Measurements from ENCODE around the gene ELOVL2.

ELOVL2 gene

DNA sequence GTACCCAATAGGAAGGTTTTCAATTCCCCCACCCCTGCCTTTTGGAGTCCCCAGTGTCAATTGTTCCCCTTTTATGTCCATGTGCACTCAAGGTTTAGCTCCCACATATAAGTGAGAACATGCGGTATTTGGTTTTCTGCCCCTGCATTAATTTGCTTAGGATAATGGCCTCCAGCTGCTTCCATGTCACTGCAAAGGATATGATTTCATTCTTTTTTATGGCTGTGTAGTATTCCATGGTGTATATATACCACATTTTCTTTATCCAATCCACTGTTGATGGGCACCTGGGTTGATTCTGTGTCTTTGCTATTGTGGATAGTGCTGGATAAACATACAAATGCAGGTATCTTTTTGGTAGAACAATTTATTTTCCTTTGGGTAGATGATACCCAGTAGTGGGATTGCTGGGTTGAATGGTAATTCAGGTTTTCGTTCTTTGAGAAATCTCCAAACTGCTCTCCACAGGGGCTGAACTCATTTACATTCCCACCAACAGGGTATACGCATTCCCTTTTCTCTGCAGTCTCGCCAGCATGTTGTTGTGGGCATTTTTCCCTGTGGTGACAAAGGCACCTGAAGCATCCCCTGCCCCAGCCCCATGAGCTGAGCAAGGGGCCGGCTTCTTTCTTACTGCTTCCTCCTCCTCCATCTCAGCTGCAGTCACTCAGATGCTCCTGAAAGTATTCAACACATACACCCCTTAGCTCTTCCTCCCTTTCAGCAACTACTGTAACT is 66.7 kb downstream of the ELOVL2 start:
- no peak for DNase-seq

DNA sequence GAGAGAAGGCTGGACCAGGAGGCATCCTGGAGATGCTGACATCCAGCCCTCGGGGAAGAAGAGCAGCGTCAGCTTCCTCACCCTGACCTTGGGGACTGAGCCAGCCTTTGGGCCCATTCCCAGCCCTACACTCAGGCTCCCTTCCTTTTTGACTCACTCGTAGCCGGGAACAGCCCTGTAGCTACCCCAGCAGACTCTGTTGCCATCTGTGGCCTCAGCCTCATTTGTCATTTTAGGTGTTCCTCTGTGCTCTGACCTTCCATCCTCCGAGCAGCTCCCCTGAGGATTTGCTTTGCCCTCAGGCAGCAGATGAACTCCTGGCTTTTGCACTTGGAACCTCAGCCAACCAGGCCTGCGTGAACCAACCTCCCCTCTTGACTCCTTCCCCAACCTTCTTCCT is 67.5 kb downstream of the ELOVL2 start:
- no peak for DNase-seq

DNA sequence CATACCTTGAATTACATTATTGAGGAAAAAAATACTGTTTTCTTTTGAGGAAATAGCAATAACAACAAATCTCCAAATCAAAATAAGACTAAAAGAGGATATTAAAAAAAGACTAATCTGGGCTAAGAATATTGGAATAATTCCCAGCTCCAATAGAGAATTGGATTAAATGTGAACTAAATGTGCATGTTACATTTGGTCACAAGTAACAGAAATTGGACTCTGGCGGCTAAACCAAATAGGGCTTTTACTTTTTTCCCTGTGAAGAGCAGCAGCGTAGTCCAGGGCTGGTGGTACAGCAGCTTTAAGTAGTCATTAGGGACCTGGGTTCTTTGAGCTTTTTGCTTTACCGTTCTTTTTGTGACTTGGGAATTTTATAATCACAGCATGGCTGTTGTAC is 71.9 kb downstream of the ELOVL2 start:
- DNase-seq = no peak

DNA sequence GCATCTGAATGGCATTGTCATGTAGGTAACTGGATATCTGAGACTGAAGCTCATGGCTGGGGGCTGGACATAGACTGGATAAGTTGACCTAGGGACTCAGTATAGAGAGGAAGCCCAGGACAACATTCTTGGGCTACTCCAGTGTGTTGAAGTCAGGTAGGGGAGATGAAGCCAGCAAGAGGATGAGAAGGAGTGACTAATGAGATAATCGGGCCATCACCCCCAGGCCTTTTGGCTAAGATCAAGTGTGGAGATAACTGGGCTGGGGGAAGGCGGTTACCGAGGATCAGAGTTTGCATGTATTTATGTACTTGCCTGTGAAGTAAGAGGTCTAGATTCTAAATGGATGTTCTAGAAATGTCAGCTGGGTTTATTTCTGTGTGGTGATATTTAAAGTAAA is 73.4 kb downstream of the ELOVL2 start:
- DNase-seq = no peak

DNA sequence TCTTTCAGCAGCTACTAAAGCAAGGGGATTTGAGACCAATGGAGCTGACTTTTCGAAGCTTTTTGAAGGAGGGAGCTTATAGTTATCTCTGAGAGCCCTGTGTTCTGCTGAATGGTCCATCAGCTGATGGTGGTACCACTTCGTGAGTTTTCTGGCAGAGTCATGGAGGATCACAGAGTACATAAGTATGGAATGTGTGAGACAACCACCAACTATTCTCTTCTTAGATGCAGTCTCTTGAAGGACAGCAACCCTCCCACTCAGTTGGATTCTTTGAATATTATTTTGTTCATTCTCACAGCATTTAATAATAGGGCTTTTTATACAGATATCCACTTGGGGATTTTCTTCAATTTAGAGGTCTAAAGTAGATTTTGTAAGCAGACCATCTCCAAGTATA is 75.3 kb downstream of the ELOVL2 start:
- DNase-seq = no peak

DNA sequence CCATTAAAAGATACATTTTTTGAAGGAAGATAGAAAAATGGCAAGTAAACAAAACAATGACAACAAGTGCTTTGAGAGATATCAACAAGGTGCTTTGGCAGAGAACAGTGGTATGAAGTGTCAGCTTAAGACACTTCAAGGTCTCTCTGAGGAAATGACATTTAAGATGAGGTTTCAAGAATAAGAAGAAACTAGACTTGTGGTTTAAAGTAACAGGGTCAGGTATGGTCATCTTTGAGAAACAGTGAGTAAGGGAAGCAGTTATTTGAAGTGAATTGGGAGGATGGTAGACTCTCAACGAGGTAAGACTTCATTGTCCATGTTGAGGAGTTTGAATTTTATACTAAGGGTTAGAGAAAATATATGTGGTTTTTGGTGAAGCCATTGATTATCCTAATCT is 79.4 kb downstream of the ELOVL2 start:
- no peak for DNase-seq

DNA sequence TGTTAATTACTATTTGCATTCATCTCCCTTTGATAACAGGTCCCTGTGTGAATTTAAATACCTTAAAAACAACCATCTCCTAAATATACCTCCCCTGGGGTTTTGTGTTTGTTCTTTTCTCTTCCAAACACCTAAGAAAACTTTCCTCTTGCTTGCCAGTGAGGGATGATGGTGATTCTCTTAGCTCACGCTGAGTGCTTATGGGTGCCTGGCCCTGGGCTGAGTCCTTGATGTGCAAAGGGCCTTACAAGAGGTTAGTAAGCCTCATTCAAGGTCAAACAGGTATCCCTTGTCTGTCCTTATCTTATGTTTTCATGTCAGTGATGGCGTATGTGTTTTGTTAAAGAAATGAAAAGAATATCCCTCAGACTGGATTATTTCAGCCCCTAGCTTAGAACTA is 81.0 kb downstream of the ELOVL2 start:
- DNase-seq = no peak

DNA sequence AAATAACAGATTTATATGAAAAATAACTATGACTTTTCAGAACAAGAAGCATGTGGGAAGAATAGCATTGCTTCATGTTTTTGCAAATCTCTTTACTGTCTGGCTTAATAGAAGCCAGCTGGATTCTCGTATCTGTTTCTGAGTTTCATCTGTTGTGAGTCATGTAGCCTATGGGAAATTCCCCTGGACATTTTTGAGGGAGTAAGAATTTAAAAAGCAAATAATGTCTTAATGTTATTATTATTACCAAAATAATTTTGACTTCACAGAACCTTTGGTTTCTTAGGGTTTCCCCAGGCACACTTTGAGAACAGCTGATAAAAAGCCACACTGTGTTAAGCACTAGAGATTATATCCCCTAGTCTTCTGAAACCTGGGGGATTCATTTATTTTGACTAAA is 81.4 kb downstream of the ELOVL2 start:
- DNase-seq = no peak

DNA sequence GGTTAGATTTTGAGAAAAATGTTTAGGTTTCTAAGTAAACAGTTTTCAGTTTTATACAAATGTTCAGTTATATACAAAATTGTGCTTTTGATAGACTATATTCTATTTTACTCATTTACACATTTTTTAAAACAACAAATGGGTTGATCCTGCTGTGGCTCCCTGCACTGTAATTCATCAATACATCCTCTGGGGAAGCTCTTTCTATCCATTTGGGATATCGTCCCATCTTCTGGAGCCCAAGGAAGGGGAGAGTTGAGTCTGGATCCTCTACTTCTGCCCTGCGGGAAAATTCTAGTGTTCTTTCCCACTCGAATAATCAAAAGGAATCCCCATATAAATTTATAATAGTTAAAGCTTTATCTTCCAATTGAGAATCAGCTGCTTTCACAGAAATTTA is 82.3 kb downstream of the ELOVL2 start:
- no peak for DNase-seq

DNA sequence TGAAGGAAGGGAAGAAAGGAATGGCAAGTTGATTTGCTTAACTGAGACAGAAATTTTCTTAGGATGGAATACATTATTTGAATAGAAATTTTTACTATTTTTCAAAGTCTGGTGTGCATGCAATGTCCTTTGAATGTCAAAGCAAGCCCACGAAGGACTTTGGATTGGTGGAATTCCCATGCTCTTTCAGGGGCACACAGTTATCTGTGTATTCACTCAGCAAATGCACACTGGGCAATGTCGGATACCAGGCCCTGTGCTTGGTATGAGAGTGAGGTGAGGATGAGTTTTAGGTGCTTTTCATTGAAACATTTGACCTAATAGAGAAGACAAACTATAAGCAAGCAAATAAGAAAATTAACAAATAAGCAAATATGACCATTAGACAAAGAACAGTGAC is 83.9 kb downstream of the ELOVL2 start:
- DNase-seq = no peak

DNA sequence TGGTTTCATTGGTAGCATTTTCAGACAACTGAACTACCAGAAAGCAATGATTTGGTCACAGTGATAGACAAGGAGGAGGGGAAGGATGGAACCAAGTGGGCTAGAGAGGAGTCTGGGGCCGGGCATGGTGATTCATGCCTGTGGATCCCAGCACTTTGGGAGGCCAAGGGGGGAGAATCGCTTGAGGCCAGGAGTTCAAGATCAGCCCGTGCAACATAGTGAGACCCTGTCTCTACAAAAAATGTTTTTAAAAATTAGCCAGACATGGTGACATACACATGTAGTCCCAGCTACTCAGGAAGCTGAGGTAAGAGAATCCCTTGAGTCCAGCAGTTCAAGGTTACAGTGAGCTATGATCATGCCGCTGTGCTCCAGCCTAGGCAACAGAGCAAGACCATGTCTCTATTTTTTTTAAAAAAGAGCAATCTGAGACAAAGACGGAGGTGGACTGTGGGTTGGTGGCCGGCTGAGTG is 86.7 kb downstream of the ELOVL2 start:
- no peak for DNase-seq

DNA sequence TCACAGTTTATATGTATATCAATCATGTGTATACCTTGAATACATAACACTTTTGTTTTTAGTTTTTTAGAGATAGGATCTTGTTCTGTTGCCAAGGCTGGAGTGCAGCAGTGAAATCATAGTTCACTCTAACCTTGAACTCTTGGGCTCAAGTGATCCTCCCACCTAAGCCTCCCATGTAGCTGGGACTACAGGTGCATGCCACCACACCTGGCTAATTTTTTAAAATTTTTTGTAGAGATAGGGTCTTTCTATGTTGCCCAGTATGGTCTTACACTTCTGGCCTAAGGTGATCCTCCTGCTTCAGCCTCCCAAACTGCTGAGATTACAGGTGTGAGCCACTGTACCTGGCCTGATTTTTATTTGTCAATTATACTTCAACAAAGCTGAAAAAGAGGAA is 87.3 kb downstream of the ELOVL2 start:
- no peak for DNase-seq

DNA sequence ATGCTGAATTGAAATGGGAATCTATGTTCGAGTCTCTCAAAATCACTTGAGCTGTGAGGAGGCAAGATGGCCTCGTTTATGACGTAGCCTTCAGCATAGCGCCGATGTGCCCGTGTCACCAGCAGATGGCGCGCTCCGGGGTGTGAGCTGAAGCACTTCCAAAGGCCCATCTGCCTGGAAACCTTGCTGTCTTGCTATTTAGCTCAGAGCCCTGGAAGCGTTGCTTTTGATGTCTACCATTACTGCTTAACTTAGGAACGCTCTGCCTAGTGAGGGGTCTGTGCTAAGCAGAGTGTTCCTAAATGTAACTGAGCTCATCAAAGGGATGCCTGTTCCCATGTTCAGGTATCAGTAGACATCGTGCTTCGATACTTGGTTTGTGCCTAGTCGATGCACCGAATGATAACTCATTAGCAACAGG is 89.5 kb downstream of the ELOVL2 start:
- DNase-seq = peak; percentile 48

DNA sequence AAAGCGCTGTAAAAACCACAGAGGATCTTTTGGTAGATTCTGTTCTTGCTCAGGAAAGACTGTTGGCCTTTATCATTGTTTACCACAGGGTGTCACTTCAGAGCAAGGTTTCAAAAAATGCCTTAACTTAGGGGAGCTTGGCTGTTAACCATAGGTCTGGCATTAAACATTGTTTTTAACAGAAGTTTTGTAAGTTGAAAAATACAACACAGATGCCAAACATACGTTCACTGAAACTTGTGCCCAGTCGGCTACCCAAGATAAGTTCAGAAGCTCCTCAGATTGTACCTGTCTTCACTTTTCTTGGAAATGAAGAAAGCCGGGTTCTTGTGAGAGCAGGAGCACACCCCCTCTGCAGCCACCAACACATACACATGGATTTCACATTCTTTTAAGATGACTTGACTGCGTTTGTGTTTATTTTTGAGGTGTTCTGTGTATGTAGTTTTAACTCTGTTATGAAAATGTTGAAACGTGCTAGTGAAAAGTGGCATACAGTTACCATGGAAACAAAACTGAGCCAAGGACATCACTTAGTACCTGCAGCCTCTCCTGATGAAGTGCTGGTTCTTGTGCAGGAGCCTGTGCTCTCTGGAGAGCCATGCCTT is 92.3 kb downstream of the ELOVL2 start:
- DNase-seq = no peak

DNA sequence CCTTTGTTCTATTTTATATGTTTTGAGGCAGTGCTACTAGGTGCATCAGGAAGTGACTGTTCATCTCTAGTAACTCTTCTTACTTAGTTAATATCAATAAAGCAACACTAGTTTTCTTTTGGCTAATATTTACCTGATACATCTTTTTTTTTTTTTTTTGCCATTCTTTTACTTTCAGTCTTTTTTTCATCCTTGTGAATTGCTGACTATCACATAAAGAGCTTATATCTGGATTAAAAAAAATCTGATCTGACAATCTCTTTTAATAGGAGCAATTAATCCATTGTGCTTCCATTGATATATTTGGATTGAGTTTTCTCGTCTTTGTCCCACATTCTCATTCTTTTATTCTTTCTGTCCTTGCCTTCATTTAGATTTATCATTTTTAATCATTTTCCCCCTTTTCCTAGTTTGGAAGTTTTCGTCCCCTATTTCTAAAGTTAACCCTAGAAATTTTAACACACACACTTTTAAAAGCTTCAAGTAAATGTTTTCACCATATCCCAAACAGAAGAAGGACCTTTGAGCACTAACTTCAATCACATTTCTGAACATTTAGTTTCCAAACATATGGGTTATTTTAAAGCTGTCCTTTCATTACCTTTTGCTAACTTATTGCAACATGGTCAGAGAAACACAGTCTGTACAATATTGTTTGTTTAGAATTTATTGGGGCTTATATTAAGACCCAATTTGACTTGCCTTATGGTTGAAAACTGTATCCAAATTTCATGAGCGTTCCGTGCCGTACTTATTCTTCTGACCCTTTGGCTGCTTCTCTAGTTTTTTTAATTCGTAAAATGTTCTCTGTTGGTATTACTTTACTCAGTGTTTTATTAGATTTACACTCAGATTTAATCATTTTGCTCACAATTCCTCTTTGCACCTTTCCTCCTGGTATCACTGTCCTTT is 94.3 kb downstream of the ELOVL2 start:
- no peak for DNase-seq

DNA sequence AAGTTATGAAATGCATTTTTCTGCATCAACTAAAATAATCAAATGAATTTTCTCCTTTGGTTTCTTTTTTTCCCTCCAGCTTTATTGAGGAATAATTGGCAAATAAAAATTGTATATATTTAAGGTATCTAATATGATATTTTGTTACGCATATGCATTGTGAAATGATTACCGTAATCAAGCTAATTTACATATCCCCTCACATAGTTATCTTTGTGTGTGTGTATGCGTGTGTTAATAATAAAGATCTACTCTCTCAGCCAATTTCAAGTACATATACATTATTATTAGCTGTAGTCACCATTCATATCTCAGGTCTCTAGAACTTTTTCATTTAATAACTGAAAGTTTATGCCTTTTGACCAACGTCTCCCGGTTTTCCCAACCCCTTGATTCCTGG is 96.1 kb downstream of the ELOVL2 start:
- no peak for DNase-seq

DNA sequence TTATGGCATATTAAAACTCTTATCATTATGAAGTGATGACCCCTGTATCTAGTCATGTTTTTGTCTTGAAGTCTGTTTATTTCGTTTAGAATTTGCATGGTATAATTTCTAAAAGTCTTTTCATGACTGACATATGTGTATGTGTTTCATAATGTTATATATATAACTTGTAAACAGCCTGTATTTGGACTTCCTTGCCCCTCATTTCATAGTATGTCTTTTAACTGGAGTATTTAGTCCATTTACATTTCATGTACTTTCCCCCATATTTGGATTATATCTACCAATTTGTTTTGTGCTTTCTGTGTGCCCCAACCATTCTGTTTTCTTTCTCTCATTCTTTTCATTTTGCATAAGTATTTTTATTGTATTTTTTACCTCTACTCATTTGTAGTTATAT is 98.3 kb downstream of the ELOVL2 start:
- no peak for DNase-seq

DNA sequence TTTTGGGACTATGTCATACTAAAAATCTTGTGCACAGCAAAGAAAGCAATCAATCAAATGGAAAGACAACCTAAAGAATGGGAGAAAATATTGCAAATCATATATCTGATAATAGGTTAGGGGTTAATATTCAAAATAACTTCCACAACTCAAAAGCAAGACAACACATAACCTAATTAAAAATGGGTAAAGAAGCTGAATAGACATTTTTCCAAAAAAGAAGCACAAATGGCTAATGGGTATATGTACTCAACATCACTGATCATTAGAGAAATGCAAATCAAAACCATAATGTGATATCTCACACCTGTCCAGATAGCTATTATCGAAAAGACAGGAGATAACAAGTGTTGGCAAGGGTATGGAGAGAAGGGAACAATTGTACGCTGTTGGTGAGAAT is 104.3 kb downstream of the ELOVL2 start:
- DNase-seq = no peak

DNA sequence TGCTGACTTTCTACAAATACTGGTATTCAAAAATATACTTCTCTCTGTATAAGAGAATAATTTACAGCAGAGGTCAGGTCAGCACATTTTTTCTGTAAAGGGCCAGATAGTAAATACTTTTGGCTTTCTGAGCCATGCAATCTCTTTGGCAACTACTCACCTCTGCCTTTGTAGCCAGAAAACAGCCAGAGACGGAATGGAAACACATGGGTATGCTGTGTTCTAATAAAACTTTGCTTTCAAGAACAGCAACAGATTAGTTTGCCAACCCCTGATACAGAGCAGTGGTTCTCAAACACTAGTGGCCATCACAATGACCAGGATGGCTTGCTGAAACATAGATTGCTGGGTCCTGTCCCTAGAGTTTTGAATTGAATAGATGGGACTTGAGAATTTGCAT is 111.0 kb downstream of the ELOVL2 start:
- no peak for DNase-seq

Data from activated T-cell treated with anti-CD3 and anti-CD28 coated beads, Interleukin-2, amount 50 U/mL, for 1 hour (primary cell).